ENCODE results near the gene COL15A1. TPM values are rescaled to one million over a fixed set of nuclear protein-coding genes. Genes with fewer than 3 reads are reported as not detected.

COL15A1 gene
- polyA plus RNA-seq, 1 donor (not counting 4 experiments of a cell fraction or from before 2014, with no cell fraction given), result not detected

DNA sequence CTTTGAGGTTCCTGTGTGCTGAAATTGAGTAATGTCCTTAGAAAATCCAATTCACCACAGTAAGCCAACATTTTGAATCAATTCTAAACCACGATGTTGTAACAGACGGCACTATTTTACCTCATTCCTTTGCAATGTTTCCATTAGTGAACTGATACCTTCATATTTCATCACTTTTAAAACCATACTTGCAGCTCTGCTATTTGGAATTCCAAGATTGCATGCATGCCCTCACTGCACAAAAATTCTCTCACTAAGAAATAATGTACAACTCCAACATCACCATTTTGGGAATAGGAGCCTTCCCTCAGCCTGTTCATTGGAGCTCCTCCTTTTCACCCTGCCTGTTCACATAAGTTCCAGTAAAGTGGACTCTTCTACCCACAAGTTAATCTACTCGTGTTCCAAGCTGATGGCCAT, 86.4 kb downstream of the COL15A1 start:
- H2AFZ ChIP-seq (ENCODE audit: control insufficient read depth, low read length), result no peak overlapping the region
- H3K9me1 ChIP-seq (ENCODE audit: control insufficient read depth, extremely low read depth, insufficient read depth, low read length), result no peaks in the 10 kb centered on the region
- H3K4me3 ChIP-seq (ENCODE audit: control insufficient read depth in 2 of 3, extremely low read depth in 1 of 3, insufficient read depth in 2 of 3, low read depth in 1 of 3, low read length in 3 of 3), result no peak overlapping the region
- dilution Hi-C loops (cut with MboI; ENCODE audit: extremely low pct_ligation_motif_present, low sequenced_read_pairs), result no loop called here
- no peaks in the 10 kb centered on the region for H3K9me3 ChIP-seq (ENCODE audit: control insufficient read depth, low read depth, low read length)
- no peak overlapping the region for H3K4me2 ChIP-seq (ENCODE audit: control insufficient read depth, extremely low read depth, insufficient read depth, low read depth, low read length)
- DNase-seq (ENCODE audit: low read depth, low spot score), result no peak
- no peak for TF ChIP-seq EZH2 (IDR thresholded peaks at IDR 0.05; ENCODE audit: low read length)
- TF ChIP-seq, protein P1, sequence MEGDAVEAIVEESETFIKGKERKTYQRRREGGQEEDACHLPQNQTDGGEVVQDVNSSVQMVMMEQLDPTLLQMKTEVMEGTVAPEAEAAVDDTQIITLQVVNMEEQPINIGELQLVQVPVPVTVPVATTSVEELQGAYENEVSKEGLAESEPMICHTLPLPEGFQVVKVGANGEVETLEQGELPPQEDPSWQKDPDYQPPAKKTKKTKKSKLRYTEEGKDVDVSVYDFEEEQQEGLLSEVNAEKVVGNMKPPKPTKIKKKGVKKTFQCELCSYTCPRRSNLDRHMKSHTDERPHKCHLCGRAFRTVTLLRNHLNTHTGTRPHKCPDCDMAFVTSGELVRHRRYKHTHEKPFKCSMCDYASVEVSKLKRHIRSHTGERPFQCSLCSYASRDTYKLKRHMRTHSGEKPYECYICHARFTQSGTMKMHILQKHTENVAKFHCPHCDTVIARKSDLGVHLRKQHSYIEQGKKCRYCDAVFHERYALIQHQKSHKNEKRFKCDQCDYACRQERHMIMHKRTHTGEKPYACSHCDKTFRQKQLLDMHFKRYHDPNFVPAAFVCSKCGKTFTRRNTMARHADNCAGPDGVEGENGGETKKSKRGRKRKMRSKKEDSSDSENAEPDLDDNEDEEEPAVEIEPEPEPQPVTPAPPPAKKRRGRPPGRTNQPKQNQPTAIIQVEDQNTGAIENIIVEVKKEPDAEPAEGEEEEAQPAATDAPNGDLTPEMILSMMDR (optimal IDR thresholded peaks at IDR 0.05 in 1 of 3, IDR thresholded peaks at IDR 0.05 in 1 of 3, conservative IDR thresholded peaks at IDR 0.05 in 1 of 3; ENCODE audit: extremely low read depth in 1 of 3, insufficient read depth in 2 of 3, low read length in 3 of 3), result no peak
- H3K9ac ChIP-seq (ENCODE audit: control insufficient read depth, extremely low read depth, insufficient read depth, low read length), result no peak overlapping the region
- H3K79me2 ChIP-seq (ENCODE audit: control insufficient read depth, insufficient read depth, low read length), result no peaks in the 10 kb centered on the region
- FAIRE-seq, result no peak
- H3K4me1 ChIP-seq (ENCODE audit: control insufficient read depth, extremely low read depth, insufficient read depth, low read length), result no peaks in the 10 kb centered on the region
- peaks cover 6% of the 10 kb centered on the region for H3K27me3 ChIP-seq (ENCODE audit: control insufficient read depth, extremely low read depth, insufficient read depth, low read length)
- H4K20me1 ChIP-seq (ENCODE audit: control insufficient read depth, extremely low read depth, insufficient read depth, low read length), result no peaks in the 10 kb centered on the region
- H3K36me3 ChIP-seq (ENCODE audit: control insufficient read depth in 2 of 2, extremely low read depth in 1 of 2, insufficient read depth in 2 of 2, low read length in 2 of 2), result no peaks in the 10 kb centered on the region
- no peak overlapping the region for H3K27ac ChIP-seq (ENCODE audit: control insufficient read depth, insufficient read depth, low read length)

DNA sequence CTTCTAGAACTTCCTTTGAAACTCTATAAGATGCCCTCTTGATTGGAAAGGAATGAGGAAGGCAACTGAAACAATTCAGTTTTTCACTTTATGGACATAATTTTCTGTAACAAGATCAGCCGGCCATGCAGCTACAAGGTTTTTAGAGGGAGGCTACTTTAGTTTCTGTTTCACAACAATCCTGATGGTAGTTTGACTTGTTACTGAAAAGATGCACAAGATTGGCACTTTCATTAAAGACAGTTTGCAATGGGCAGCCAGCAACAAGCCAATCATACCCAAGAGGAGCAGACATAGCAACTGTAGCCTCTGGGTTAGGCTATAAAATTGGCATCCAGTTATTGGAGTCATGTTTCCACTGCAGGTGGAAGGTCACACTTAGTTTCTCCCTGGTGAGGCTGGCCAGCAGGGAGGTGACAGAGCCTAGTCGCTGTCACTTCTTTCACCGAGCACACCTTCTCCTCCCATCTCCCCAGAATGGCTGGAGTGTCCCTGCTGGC, 87.0 kb downstream of the COL15A1 start:
- H3K79me2 ChIP-seq (ENCODE audit: control insufficient read depth, insufficient read depth, low read length), result no peaks in the 10 kb centered on the region
- FAIRE-seq, result no peak
- no peak overlapping the region for H3K4me2 ChIP-seq (ENCODE audit: control insufficient read depth, extremely low read depth, insufficient read depth, low read depth, low read length)
- DNase-seq (ENCODE audit: low read depth, low spot score), result no peak
- no peak overlapping the region for H3K9ac ChIP-seq (ENCODE audit: control insufficient read depth, extremely low read depth, insufficient read depth, low read length)
- H3K4me3 ChIP-seq (ENCODE audit: control insufficient read depth in 2 of 3, extremely low read depth in 1 of 3, insufficient read depth in 2 of 3, low read depth in 1 of 3, low read length in 3 of 3), result no peak overlapping the region
- H3K27me3 ChIP-seq (ENCODE audit: control insufficient read depth, extremely low read depth, insufficient read depth, low read length), result peaks cover 7% of the 10 kb centered on the region
- H3K36me3 ChIP-seq (ENCODE audit: control insufficient read depth in 2 of 2, extremely low read depth in 1 of 2, insufficient read depth in 2 of 2, low read length in 2 of 2), result no peaks in the 10 kb centered on the region
- no peak overlapping the region for H3K27ac ChIP-seq (ENCODE audit: control insufficient read depth, insufficient read depth, low read length)
- dilution Hi-C loops (cut with MboI; ENCODE audit: extremely low pct_ligation_motif_present, low sequenced_read_pairs), result no loop called here
- no peaks in the 10 kb centered on the region for H4K20me1 ChIP-seq (ENCODE audit: control insufficient read depth, extremely low read depth, insufficient read depth, low read length)
- no peak overlapping the region for H2AFZ ChIP-seq (ENCODE audit: control insufficient read depth, low read length)
- TF ChIP-seq, protein P1 (optimal IDR thresholded peaks at IDR 0.05 in 1 of 3, IDR thresholded peaks at IDR 0.05 in 1 of 3, conservative IDR thresholded peaks at IDR 0.05 in 1 of 3; ENCODE audit: extremely low read depth in 1 of 3, insufficient read depth in 2 of 3, low read length in 3 of 3), result no peak
- TF ChIP-seq EZH2 (IDR thresholded peaks at IDR 0.05; ENCODE audit: low read length), result no peak
- H3K4me1 ChIP-seq (ENCODE audit: control insufficient read depth, extremely low read depth, insufficient read depth, low read length), result no peaks in the 10 kb centered on the region
- no peaks in the 10 kb centered on the region for H3K9me3 ChIP-seq (ENCODE audit: control insufficient read depth, low read depth, low read length)
- no peaks in the 10 kb centered on the region for H3K9me1 ChIP-seq (ENCODE audit: control insufficient read depth, extremely low read depth, insufficient read depth, low read length)
